Epidermal melanocyte (primary cell): ENCODE results near the gene EPB41L4A.
"Not testable (repeated sequence)": the region's sequence is repeated elsewhere in the genome, so short reads cannot be mapped to it uniquely, and the experiment has no call there.

ENCODE experiments used
- DNase-seq: peaks from one replicate; pipeline ENCODE4 v3.0.0; 2011; ENCODE audit warnings: low spot score; ENCODE audit not compliant: insufficient read length

EPB41L4A gene

GRCh38 chr5:112401924-112402323 lies 17.2 kb downstream of the EPB41L4A start:
- DNase-seq = no peak

GRCh38 chr5:112397690-112398089 lies 21.4 kb downstream of the EPB41L4A start:
- no peak for DNase-seq

GRCh38 chr5:112396430-112396829 lies 22.6 kb downstream of the EPB41L4A start:
- DNase-seq = no peak

DNA sequence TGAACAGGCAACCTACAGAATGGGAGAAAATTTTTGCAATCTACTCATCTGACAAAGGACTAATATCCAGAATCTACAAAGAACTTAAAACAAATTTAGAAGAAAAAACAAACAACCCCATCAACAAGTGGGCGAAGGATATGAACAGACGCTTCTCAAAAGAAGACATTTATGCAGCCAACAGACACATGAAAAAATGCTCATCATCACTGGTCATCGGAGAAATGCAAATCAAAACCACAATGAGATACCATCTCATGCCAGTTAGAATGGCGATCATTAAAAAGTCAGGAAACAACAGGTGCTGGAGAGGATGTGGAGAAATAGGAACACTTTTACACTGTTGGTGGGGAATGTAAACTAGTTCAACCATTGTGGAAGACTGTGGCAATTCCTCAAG lies 23.8 kb downstream of the EPB41L4A start:
- not testable (repeated sequence) for DNase-seq

DNA sequence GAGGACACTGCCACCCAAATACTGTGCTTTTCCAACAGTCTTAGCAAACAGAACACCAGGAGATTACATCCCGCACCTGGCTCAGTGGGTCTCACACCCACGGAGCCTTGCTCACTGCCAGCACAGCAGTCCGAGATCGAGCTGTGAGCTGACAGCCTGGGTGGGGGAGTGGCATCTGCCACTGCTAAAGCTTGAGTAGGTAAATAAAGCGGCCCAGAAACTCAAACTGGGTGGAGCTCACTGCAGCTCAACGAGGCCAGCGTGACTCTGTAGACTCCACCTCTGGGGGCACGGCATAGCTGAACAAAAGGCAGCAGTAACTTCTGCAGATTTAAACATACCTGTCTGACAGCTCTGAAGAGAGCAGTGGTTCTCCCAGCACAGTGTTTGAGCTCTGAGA lies 28.8 kb downstream of the EPB41L4A start:
- no peak for DNase-seq

DNA sequence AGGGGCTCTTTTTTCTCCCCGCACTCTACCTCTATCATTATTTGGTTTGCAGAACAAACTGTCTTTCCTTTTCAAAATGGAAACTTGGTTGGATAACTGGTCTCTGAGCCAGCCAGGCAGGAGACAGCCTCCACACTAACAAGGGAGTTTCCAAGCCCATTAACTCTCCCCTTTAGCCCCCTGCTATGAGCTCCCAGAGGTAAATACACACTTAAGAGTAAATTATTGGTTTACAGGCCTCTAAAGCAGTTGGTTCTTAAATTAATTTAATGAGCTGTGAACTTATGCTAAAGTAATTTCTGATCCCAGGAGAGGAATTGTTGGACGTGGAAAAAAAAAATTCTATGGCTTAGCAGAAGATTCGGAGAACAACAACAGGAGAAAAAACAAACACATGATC lies 30.3 kb downstream of the EPB41L4A start:
- no peak for DNase-seq

- DNase-seq = no peak
Observed at GRCh38 chr5:112388074-112388473, 31.0 kb downstream of the EPB41L4A start.

- no peak for DNase-seq
Observed at GRCh38 chr5:112386766-112387165, 32.3 kb downstream of the EPB41L4A start.

DNA sequence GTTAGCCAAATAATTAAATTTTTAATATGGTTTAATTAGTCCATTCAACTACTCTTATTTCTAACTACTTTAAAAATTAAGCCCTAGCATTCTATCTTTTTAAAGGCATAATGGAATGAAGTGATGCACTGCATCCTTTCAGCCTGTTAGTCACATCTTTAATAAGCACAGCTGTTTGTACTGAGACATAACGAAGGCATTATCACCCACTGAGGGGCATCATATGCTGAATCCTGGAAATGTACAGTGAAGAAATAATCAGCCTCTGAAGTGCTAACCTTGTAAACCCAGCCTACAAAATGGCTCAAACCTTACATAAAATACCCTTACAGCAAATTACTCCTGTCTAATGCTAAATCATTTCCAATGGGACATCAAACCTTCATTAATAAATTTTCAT lies 33.1 kb downstream of the EPB41L4A start:
- no peak for DNase-seq

DNA sequence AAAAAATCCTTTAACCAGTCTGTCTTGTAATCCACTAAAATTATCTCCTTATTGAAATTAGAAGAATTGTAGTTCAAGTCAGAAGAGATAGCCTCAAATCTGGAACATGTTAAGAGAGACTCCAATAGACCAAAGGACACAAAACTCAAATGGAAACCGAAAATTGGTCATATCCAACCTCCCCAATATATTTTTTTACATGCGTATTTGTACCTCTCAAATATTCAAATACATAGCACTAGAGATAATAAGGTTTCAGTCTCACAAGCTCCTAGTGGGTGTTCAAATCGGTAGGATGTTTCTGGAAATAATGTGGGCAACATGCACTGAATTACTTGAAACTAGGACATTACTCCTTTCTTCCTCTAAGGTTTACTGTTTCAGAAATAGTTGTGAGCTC lies 33.5 kb downstream of the EPB41L4A start:
- DNase-seq = no peak

DNA sequence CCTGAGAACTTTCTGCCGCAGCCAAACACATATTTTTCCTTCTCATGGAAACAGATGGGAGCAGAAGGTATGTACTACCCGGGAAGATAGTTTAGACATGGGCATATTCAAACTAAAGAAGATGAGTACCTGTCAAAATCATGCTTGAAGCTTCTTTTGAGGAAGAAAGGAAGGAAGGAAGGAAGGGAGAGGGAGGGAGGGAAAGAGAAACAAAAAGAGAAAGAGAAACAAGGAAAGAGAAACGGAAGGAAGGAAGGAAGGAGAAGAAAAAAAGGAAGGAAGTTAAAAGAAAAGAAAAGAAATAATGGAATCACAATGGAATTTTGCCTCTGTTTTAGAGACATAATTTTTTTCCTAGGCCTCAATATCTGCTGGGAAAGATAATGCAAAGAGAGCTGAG lies 34.6 kb downstream of the EPB41L4A start:
- no peak for DNase-seq

DNA sequence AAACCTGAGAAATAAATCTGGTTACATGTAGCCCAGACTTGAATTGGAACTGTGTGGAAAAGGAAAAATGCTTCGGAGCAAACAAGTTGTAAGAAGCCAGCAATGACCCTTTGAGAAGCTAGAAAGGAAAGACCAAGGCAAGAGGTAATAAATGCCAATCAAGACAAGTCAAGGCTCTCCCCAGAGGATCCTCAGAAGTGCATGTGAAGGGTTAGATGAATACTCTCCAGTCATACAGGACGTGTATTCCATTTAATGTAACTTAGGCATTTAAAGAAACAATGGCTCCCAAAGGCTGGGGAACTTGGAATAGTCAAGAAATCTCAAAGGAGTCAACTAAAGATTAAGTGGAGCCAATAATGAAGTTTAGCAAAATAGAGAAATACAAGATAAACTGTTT lies 36.2 kb downstream of the EPB41L4A start:
- DNase-seq = no peak

- no peak for DNase-seq
Observed at GRCh38 chr5:112381521-112381920, 37.6 kb downstream of the EPB41L4A start.

DNA sequence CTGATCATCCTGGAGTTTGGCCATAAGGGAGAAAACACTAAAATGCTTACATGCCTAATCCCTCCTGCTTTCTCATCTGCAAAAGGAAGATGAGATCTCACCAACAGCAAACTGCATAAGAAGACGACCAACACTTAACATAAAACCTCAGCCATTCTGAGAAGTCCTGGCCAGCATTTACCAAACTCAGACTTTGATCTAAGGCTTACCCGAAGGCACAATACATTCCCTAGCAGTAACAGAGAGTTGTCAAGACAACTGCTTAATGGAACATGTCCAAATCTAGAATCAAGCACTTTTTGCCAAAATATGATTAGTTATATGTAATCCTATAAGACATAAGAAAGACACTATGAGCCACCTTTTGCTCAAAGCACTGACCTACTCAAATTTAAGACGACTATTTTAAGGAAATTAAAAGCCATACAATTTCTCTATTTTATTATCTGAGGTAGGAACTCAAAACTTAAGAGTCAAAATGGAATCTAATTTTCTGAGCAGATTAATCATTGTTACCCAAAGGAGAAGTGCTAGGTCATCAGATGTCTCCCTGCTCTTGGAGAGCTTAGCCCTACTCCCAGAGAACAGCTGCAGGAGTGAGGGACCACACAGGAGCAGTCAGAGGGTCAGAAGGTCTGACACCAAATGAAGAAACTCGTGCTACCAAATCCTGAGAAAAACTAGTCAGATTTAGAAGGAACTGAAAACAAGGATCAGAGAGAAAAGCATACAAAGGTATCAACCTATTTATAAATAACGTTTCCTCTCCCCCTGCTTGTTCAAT lies 39.3 kb downstream of the EPB41L4A start:
- DNase-seq = no peak

DNA sequence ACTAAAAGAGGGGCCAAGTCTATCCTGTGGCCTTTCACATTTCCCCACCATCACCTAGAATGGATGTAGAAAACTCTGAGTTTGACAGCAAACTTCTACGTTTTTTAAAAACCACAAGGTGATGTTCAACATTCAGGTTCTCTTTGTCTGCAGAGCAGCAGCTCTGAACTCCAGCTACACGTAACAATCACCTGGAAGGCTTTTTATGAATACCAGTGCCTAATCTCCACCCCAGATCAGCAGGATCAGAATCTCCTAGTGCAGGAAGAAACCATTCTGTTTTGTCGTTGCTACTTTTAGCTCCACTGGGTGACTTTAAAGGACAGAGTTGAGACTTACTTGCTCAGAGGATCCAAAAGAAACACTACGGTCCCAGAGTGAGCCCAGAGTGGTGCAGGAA lies 44.3 kb downstream of the EPB41L4A start:
- DNase-seq = no peak

DNA sequence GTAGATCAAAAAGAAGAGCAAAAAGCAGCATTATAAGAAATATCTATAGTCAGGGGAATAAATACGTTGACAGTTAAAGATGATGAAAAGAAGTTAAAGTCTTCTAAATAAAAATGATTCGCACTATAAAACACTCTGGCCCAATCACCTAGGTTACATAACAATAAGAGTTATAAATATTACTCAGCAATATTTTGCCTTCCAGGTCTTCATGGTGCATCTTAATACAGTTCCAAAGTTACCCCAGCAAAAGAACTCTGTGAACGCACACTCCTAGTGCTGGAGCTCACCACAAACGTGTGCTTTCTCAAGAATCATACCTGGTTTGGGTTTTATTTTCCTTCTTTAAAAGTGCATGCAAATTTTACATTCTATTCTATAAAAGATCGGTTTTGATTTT lies 44.7 kb downstream of the EPB41L4A start:
- no peak for DNase-seq

DNA sequence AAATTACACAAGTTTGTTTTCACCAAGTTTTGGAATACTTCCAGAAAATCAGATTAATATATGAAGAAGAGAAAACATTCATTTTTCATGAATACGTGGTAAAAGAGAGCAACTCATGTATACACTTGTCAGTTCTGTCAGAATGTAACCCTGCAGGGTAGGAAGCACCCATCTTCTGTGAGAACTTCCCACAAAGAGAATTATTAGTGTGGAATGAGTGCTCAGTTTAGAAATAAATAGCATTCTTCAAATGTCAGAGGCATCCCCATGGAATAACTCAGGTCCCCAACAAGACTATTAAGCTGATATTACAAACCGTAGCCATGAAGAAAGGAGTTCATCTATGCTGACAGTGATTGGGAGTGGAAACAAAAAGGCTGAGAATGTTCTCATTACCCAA lies 45.2 kb downstream of the EPB41L4A start:
- no peak for DNase-seq

GRCh38 chr5:112372543-112372942 lies 46.5 kb downstream of the EPB41L4A start:
- no peak for DNase-seq

DNA sequence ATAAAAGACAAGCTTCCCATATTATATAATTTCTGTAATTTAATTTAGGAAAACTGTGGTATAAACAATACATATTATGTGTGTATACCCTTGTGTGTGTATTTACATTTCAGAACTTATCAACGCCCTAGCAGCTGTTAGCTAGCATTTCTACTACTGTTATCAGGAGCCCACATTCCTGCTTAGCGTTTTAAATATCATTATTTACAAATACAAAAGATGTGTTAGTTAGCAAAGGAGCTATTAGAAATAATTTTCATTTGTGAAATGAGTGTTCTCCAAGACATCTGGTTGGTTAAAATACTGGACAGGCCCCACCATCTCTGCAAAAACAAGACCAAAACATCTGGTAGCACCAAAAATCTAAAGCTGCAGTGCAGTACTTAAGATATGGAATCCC lies 48.0 kb downstream of the EPB41L4A start:
- DNase-seq = no peak

GRCh38 chr5:112367400-112367799 lies 51.7 kb downstream of the EPB41L4A start:
- no peak for DNase-seq

DNA sequence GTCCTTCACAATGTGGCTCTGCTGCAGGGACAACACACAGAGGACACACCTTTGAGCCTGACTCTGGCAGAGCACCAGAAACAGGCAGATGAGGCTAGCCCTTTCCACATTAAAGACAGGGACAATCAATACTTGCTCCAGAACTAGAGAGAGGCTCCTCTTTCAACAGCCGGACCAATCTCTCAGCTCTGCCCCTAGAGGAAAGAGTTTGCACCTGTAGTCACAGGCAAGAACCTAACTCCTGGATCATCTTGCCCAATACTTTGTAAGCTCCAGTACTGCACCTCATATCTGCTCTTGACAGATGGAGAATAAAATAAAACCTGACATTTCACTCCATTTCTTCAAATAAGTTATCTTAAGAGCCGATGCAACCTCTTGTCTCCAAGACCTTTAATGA lies 52.1 kb downstream of the EPB41L4A start:
- DNase-seq = no peak

GRCh38 chr5:112360740-112361139 lies 58.3 kb downstream of the EPB41L4A start:
- not testable (repeated sequence) for DNase-seq

- no peak for DNase-seq
Observed at GRCh38 chr5:112356178-112356956, 62.7 kb downstream of the EPB41L4A start.
